ENCODE data around the gene SRPX.
A peak's percentile ranks its signal among the peaks of the same experiment; 100 is the strongest.

The SRPX gene, protein sequence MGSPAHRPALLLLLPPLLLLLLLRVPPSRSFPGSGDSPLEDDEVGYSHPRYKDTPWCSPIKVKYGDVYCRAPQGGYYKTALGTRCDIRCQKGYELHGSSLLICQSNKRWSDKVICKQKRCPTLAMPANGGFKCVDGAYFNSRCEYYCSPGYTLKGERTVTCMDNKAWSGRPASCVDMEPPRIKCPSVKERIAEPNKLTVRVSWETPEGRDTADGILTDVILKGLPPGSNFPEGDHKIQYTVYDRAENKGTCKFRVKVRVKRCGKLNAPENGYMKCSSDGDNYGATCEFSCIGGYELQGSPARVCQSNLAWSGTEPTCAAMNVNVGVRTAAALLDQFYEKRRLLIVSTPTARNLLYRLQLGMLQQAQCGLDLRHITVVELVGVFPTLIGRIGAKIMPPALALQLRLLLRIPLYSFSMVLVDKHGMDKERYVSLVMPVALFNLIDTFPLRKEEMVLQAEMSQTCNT

DNA sequence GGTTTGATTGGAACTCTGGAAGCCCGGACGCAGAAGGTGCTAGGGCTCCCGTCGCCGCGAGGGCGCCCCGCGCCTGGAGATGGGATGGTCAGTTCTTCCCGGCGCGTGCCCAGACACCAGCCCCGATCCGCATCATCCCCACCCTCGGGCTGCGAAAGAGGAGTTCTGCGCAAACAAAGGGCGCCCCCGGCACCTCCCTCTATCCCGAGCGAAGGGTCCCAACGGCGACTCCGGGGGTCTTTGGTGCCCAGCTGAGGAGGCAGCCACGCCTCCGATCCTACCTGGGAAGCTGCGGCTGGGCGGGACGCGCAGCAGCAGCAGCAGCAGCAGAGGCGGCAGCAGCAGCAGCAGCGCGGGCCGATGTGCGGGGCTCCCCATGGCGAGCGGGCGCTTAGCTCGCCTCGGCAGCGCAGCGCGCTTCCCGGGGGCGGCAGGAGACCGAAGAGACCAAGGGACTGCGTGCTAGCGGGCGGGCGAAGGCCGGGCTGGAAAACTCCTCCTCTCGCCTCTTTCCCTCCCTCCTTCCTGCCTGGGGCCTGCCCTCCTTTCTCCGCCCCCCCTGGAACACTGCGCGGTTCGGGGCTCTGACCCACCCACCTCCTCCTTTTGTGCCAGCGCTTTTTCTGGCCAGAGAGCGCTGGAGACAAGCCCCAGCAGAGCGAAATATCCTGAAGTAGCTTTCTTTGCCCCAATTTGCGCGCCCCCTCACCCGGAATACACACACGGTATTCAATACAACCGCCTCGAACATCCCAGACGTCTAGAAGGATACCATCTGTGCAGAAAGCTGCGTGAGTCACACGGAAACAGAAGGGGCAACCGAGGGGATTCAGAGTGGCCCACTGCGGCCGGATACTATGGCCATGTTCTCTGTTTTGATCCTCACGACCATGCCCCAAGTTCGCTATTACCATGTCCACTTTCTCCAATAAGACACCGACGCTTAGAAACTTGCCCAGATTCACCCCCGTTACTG lies at the start of gene SRPX:
Gene SRPX, minus strand, starts transcription at position 457 of the 976 bp plus-strand sequence. Its CDS starts 79 bp downstream, at position 378.
- Histone ChIP-seq H3K4me3 (ENCODE audit: low read length in 2 of 2) (peak within 1 kb of the TSS; percentile 40 to 59), H3K4me1 (ENCODE audit: control insufficient read depth in 2 of 2, insufficient read depth in 2 of 2, low read length in 2 of 2) (no peaks in the 10 kb centered on the region), H3K27me3 (ENCODE audit: control insufficient read depth in 2 of 2, insufficient read depth in 2 of 2, low read length in 2 of 2) (peaks cover 20 to 32% of the 10 kb centered on the region in 2 donors), H3K9me3 (ENCODE audit: control insufficient read depth in 2 of 2, low read length in 2 of 2) (no peaks in the 10 kb centered on the region), H3K9ac (ENCODE audit: low read depth in 1 of 2, low read length in 2 of 2) (peak within 1 kb of the TSS in 1 of 2 donors; percentile 24), H3K27ac (ENCODE audit: low read depth in 2 of 2, low read length in 2 of 2) (no peak within 1 kb of the TSS), H3K36me3 (ENCODE audit: control insufficient read depth in 2 of 2, insufficient read depth in 2 of 2, low read length in 2 of 2) (no peaks in the 10 kb centered on the region)

DNA sequence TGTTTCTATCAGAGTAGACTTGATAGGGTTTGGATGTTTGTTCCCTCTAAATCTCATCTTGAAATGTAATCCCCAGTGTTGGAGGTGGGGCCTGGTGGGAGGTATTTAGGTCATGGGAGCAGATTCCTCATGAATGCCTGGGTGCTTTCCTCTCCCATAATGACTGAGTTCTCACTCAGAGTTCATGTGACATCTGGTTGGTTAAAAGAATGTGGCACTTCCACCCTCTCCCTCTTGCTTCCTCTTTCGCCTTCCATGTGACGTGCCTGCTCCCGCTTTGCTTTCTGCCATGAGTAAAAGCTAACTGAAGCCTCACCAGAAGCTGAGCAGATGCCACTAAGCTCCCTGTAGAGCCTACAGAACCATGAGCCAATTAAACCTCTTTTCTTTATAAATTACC lies 47.3 kb upstream of the SRPX start:
- no peak overlapping the region for H3K9ac ChIP-seq (ENCODE audit: low read depth in 1 of 2, low read length in 2 of 2)
- no peaks in the 10 kb centered on the region for H3K4me1 ChIP-seq (ENCODE audit: control insufficient read depth in 2 of 2, insufficient read depth in 2 of 2, low read length in 2 of 2)
- H3K4me3 ChIP-seq (ENCODE audit: low read length in 2 of 2): no peak overlapping the region
- no peak overlapping the region for H3K27ac ChIP-seq (ENCODE audit: low read depth in 2 of 2, low read length in 2 of 2)
- H3K9me3 ChIP-seq (ENCODE audit: control insufficient read depth in 2 of 2, low read length in 2 of 2): no peaks in the 10 kb centered on the region
- no peaks in the 10 kb centered on the region for H3K36me3 ChIP-seq (ENCODE audit: control insufficient read depth in 2 of 2, insufficient read depth in 2 of 2, low read length in 2 of 2)
- H3K27me3 ChIP-seq (ENCODE audit: control insufficient read depth in 2 of 2, insufficient read depth in 2 of 2, low read length in 2 of 2): peaks cover 0 to 4% of the 10 kb centered on the region in 2 donors

DNA sequence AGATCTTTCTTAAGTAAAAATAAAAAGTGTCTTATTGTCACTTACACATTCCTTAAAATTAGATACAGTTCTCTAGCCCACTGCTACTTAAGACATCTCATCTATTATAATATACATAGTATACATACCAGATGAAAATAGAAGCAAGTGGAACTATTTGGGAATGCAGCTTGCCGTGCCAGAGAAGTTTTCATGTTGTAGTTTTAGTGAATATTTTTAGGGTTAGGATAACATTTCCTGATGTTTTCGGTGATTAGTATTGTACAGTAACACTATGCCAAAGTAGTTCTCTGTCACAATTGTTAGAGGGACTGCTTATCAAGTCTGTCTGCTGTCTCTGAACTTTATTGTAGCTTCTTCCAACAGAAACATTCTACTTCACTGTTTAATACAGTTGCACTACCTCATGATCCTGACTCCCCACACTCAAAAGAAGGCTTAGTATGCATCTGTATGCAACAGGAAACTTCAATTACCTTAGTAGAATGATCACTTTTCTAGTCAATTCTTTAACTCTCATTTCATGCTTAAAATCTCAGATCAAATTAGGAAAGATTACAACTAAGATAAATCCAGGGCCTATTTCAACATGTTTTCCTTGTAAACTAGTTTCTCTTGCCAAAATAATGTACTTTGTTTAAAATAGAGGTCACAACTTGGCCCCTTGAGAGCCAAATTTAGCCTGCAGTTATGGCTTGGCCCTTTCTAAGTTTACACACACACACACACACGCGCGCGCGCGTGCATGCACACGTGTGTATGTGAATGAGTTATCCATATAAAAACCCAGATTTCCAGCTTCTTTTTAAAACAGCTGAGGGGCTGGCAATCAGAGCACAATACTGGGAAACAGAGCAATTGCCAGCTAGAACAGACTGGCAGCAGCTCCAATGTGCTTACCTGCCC lies 42.3 kb upstream of the SRPX start:
- Histone ChIP-seq H3K36me3 (ENCODE audit: control insufficient read depth in 2 of 2, insufficient read depth in 2 of 2, low read length in 2 of 2) (no peaks in the 10 kb centered on the region), H3K9ac (ENCODE audit: low read depth in 1 of 2, low read length in 2 of 2) (no peak overlapping the region), H3K4me3 (ENCODE audit: low read length in 2 of 2) (no peak overlapping the region), H3K4me1 (ENCODE audit: control insufficient read depth in 2 of 2, insufficient read depth in 2 of 2, low read length in 2 of 2) (no peaks in the 10 kb centered on the region), H3K27ac (ENCODE audit: low read depth in 2 of 2, low read length in 2 of 2) (no peak overlapping the region), H3K27me3 (ENCODE audit: control insufficient read depth in 2 of 2, insufficient read depth in 2 of 2, low read length in 2 of 2) (peaks cover 0 to 4% of the 10 kb centered on the region in 2 donors), H3K9me3 (ENCODE audit: control insufficient read depth in 2 of 2, low read length in 2 of 2) (no peaks in the 10 kb centered on the region)

DNA sequence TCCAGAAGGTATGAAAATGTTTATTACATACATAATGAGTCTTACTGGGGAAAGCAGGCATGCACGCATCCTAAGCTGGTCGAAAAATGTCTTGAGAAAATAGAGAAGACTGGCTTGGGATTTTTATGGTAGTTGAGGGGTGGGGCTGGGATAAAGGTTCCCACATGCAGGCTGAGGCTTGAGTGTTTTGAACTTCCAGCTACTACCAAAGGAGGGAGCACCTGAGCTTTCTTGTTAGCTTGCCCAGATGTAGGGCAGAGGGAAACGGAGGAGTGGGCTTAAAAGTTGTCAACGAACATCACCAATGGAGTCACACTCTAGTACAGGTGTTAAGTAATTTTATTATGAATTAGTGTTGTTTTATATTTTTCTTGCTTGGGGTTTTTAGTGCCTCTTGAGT lies 39.6 kb upstream of the SRPX start:
- H3K27me3 ChIP-seq (ENCODE audit: control insufficient read depth in 2 of 2, insufficient read depth in 2 of 2, low read length in 2 of 2): peaks cover 4 to 5% of the 10 kb centered on the region in 2 donors
- H3K4me3 ChIP-seq (ENCODE audit: low read length in 2 of 2): no peak overlapping the region
- H3K9me3 ChIP-seq (ENCODE audit: control insufficient read depth in 2 of 2, low read length in 2 of 2): no peaks in the 10 kb centered on the region
- no peak overlapping the region for H3K27ac ChIP-seq (ENCODE audit: low read depth in 2 of 2, low read length in 2 of 2)
- H3K9ac ChIP-seq (ENCODE audit: low read depth in 1 of 2, low read length in 2 of 2): no peak overlapping the region
- H3K4me1 ChIP-seq (ENCODE audit: control insufficient read depth in 2 of 2, insufficient read depth in 2 of 2, low read length in 2 of 2): no peaks in the 10 kb centered on the region
- H3K36me3 ChIP-seq (ENCODE audit: control insufficient read depth in 2 of 2, insufficient read depth in 2 of 2, low read length in 2 of 2): no peaks in the 10 kb centered on the region

DNA sequence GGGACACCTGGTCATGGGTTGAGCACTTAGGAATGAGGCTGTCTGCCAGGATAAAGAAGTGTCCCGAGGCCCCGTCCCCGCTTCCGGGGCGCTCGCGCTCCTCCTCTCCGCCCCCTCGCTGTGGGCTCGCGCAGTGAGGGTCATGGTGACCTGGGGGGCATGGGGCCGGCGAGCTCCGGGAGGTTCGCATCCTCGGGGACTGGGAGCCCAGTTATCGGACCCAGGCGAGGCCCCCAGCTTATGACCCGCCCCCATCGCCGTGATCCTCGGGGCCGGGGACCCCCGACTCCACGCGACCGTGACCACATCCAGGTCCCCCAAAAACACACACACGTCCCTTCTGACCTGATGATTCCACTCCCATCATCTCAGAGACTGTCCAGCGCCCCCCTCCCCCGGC lies 35.3 kb upstream of the SRPX start:
- Histone ChIP-seq H3K4me3 (ENCODE audit: low read length in 2 of 2) (no peak overlapping the region), H3K27me3 (ENCODE audit: control insufficient read depth in 2 of 2, insufficient read depth in 2 of 2, low read length in 2 of 2) (peaks cover 4 to 5% of the 10 kb centered on the region in 2 donors), H3K9ac (ENCODE audit: low read depth in 1 of 2, low read length in 2 of 2) (no peak overlapping the region), H3K27ac (ENCODE audit: low read depth in 2 of 2, low read length in 2 of 2) (no peak overlapping the region), H3K36me3 (ENCODE audit: control insufficient read depth in 2 of 2, insufficient read depth in 2 of 2, low read length in 2 of 2) (no peaks in the 10 kb centered on the region), H3K4me1 (ENCODE audit: control insufficient read depth in 2 of 2, insufficient read depth in 2 of 2, low read length in 2 of 2) (no peaks in the 10 kb centered on the region), H3K9me3 (ENCODE audit: control insufficient read depth in 2 of 2, low read length in 2 of 2) (no peaks in the 10 kb centered on the region)

DNA sequence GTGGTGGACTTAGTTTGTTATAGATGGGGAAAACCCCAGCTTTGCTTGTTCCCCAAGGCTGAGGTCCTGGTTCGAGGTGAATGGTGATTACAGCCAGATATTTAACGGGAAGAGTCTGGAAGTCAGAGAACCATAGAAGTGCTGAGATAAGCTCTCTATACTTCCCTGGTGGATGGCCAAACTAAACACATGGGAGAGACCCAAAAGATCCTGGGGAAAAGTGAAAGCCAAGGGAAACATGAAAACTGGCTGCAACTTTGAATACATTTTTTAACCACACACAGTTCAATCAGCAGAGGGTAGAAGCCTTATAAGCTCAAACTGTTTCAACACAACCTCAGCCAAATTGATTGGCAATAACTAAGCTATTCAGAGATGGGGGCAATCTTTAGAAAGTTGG lies 29.3 kb upstream of the SRPX start:
- Histone ChIP-seq H3K27ac (ENCODE audit: low read depth in 2 of 2, low read length in 2 of 2) (no peak overlapping the region), H3K36me3 (ENCODE audit: control insufficient read depth in 2 of 2, insufficient read depth in 2 of 2, low read length in 2 of 2) (no peaks in the 10 kb centered on the region), H3K4me1 (ENCODE audit: control insufficient read depth in 2 of 2, insufficient read depth in 2 of 2, low read length in 2 of 2) (no peaks in the 10 kb centered on the region), H3K9ac (ENCODE audit: low read depth in 1 of 2, low read length in 2 of 2) (no peak overlapping the region), H3K4me3 (ENCODE audit: low read length in 2 of 2) (no peak overlapping the region), H3K9me3 (ENCODE audit: control insufficient read depth in 2 of 2, low read length in 2 of 2) (no peaks in the 10 kb centered on the region), H3K27me3 (ENCODE audit: control insufficient read depth in 2 of 2, insufficient read depth in 2 of 2, low read length in 2 of 2) (peaks cover 4 to 6% of the 10 kb centered on the region in 2 donors)

DNA sequence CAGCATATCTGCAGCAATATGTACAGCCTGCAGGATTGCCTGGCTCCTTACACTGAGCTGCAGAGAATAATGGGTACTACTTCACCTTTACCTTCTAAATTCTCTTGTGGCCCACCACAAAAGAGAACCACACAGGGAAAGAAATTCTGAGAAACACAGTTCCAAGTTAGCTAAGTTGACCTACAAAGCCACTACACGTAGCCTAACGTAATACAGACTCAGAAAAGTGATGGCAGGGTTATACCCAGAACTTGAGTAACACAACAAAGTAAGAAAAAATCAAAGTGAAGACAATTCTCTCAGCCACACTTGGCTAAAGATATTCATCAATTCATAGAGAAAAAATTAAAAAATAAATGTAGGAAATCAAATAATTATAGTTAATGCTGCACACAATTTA lies 26.4 kb upstream of the SRPX start:
- Histone ChIP-seq H3K4me3 (ENCODE audit: low read length in 2 of 2) (no peak overlapping the region), H3K9me3 (ENCODE audit: control insufficient read depth in 2 of 2, low read length in 2 of 2) (no peaks in the 10 kb centered on the region), H3K27ac (ENCODE audit: low read depth in 2 of 2, low read length in 2 of 2) (no peak overlapping the region)

DNA sequence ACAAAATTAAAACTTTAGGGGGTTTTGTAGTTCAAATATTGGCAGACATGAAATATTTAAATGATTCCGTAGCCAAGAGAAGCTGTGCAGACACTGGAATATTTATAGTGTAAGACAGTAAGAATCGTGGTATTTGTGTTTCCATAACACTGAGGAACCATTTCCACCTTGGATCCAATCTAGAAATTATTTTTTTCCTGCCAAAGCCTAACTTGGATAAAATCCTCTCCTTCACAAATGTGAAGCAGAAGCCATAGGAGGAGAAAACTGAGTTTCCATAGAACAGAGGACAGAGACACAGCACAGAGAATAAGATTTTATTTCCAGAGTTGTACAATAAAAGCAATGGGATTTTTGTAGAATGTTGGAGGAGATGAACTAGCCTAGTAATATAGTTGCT lies 19.9 kb upstream of the SRPX start:
- Histone ChIP-seq H3K9me3 (ENCODE audit: control insufficient read depth in 2 of 2, low read length in 2 of 2) (no peaks in the 10 kb centered on the region), H3K27me3 (ENCODE audit: control insufficient read depth in 2 of 2, insufficient read depth in 2 of 2, low read length in 2 of 2) (peaks cover 2 to 3% of the 10 kb centered on the region in 2 donors), H3K4me3 (ENCODE audit: low read length in 2 of 2) (no peak overlapping the region), H3K4me1 (ENCODE audit: control insufficient read depth in 2 of 2, insufficient read depth in 2 of 2, low read length in 2 of 2) (no peaks in the 10 kb centered on the region), H3K27ac (ENCODE audit: low read depth in 2 of 2, low read length in 2 of 2) (no peak overlapping the region), H3K36me3 (ENCODE audit: control insufficient read depth in 2 of 2, insufficient read depth in 2 of 2, low read length in 2 of 2) (no peaks in the 10 kb centered on the region), H3K9ac (ENCODE audit: low read depth in 1 of 2, low read length in 2 of 2) (no peak overlapping the region)

More for the DNA sequence above, 26.4 kb upstream of the SRPX start:
- H3K4me1 ChIP-seq (ENCODE audit: control insufficient read depth in 2 of 2, insufficient read depth in 2 of 2, low read length in 2 of 2): no peaks in the 10 kb centered on the region
- H3K9ac ChIP-seq (ENCODE audit: low read depth in 1 of 2, low read length in 2 of 2): no peak overlapping the region
- no peaks in the 10 kb centered on the region for H3K36me3 ChIP-seq (ENCODE audit: control insufficient read depth in 2 of 2, insufficient read depth in 2 of 2, low read length in 2 of 2)
- peaks cover 0 to 8% of the 10 kb centered on the region in 2 donors for H3K27me3 ChIP-seq (ENCODE audit: control insufficient read depth in 2 of 2, insufficient read depth in 2 of 2, low read length in 2 of 2)

DNA sequence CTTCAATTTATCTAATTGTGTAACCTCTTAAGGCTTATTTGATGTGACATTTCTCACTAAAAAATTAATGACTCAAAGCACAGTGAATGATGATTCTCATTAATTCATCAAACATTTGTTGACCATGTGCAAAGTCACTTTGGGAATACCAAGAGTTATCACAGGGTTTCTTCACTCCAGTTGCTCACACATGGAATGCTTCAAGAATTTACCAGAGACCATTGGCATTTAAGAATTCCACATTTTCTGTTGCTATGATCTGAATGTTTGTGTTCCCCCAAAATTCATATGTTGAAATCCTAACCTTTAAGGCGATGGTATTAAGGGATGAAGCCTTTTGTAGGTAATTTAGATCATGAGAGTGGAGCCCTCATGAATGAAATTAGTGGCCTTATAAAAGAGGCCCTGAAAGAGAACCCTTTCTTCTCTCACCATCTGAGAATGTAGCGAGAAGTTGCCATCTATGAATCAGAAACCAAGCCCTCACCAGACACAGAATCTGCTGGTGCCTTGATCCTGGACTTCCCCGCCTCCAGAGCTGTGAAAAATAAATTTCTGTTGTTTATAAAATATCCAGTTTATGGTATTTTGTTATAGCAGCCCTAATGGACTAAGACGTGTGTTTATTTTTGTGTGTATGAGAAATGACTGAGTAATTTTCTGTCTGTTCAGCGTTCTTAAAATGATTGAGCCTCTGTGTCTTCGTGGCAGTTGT lies 16.4 kb upstream of the SRPX start:
- Histone ChIP-seq H3K4me1 (ENCODE audit: control insufficient read depth in 2 of 2, insufficient read depth in 2 of 2, low read length in 2 of 2) (no peaks in the 10 kb centered on the region), H3K4me3 (ENCODE audit: low read length in 2 of 2) (no peak overlapping the region), H3K36me3 (ENCODE audit: control insufficient read depth in 2 of 2, insufficient read depth in 2 of 2, low read length in 2 of 2) (no peaks in the 10 kb centered on the region), H3K9ac (ENCODE audit: low read depth in 1 of 2, low read length in 2 of 2) (no peak overlapping the region), H3K27me3 (ENCODE audit: control insufficient read depth in 2 of 2, insufficient read depth in 2 of 2, low read length in 2 of 2) (peaks cover 0 to 3% of the 10 kb centered on the region in 2 donors), H3K9me3 (ENCODE audit: control insufficient read depth in 2 of 2, low read length in 2 of 2) (no peaks in the 10 kb centered on the region), H3K27ac (ENCODE audit: low read depth in 2 of 2, low read length in 2 of 2) (no peak overlapping the region)

All from mucosa of rectum (tissue), 2 donors.